SJSA1 (cell line): ENCODE results near the gene TSPY1. TPM values are rescaled to one million over a fixed set of nuclear protein-coding genes. Genes with fewer than 3 reads are reported as not detected.
"Not testable (repeated sequence)": the region's sequence is repeated elsewhere in the genome, so short reads cannot be mapped to it uniquely, and the experiment has no call there.

Experiments
- DNase-seq, 2 experiments: peaks; one replicate each; pipeline ENCODE4 v3.0.0-alpha.2; 2015 to 2020; ENCODE audit warnings: low spot score in 2 of 2, low read depth in 1 of 2
- H3K27ac ChIP-seq: fragments of 250-450 bp; sonication (Bioruptor Pico); 2 replicates; pipeline ENCODE4 v1.5.1; 2020; ENCODE audit warnings: mild to moderate bottlenecking, moderate library complexity
- H3K27me3 ChIP-seq: fragments of 250-450 bp; sonication (Bioruptor Pico); replicated peaks from 2 replicates; pipeline ENCODE4 v1.5.1; 2020; ENCODE audit warnings: mild to moderate bottlenecking, moderate library complexity
- H3K36me3 ChIP-seq: fragments of 250-450 bp; sonication (Bioruptor Pico); 2 replicates; pipeline ENCODE4 v1.5.1; 2020; ENCODE audit warnings: mild to moderate bottlenecking
- H3K4me1 ChIP-seq: fragments of 250-450 bp; sonication (Bioruptor Pico); replicated peaks from 2 replicates; pipeline ENCODE4 v1.6.1; 2021; ENCODE audit warnings: mild to moderate bottlenecking
- H3K4me3 ChIP-seq: fragments of 250-450 bp; sonication (Bioruptor Pico); 2 replicates; pipeline ENCODE4 v1.5.1; 2020; ENCODE audit warnings: mild to moderate bottlenecking
- H3K9me3 ChIP-seq: fragments of 250-450 bp; sonication (Bioruptor Pico); replicated peaks from 2 replicates; pipeline ENCODE4 v1.5.1; 2020; ENCODE audit warnings: mild to moderate bottlenecking
- total RNA-seq: library from RNA; depleted of rRNA; stranded (reverse); fragments of >200 nt; shearing (Covaris generic); gene quantifications from 2 replicates; pipeline ENCODE4 v1.2.3, GENCODE V29; 2014; rRNA removed

Gene TSPY1, protein sequence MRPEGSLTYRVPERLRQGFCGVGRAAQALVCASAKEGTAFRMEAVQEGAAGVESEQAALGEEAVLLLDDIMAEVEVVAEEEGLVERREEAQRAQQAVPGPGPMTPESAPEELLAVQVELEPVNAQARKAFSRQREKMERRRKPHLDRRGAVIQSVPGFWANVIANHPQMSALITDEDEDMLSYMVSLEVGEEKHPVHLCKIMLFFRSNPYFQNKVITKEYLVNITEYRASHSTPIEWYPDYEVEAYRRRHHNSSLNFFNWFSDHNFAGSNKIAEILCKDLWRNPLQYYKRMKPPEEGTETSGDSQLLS
- total RNA-seq = 0.32 TPM in 1 of 2 replicates, not detected in the other

DNA sequence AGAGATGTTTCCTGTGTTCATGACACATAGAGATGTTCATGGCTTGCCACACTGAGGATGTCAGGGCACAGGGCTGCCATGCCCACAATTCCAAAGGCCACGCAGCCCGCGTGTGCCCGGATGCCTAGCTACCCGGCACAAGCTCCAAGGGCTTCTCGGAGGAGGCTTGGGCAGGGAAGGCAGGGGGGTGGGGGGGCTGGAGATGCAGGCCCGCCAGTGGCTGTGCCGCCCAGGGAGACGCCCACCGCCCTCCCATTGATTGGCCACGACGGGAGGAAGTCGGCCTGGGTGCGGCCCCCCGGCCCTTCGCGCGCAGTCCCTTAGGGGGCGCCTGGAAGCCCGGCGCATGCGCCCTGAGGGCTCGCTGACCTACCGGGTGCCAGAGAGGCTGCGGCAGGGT is at the start of gene TSPY1:
TSS of gene TSPY1 (plus strand) at position 301 of the 400 bp plus-strand sequence. CDS start at position 347, 46 bp downstream.
- DNase-seq, H3K9me3 ChIP-seq: not testable (repeated sequence)

DNA sequence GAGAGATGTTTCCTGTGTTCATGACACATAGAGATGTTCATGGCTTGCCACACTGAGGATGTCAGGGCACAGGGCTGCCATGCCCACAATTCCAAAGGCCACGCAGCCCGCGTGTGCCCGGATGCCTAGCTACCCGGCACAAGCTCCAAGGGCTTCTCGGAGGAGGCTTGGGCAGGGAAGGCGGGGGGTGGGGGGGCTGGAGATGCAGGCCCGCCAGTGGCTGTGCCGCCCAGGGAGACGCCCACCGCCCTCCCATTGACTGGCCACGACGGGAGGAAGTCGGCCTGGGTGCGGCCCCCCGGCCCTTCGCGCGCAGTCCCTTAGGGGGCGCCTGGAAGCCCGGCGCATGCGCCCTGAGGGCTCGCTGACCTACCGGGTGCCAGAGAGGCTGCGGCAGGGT is 20.2 kb downstream of the TSPY1 start, which contains the start of gene TSPY9:
TSS of gene TSPY9 (plus strand) at position 301 of the 400 bp plus-strand sequence. CDS start at position 347, 46 bp downstream.
- H3K9me3 ChIP-seq, H3K27me3 ChIP-seq, H3K27ac ChIP-seq, H3K4me3 ChIP-seq, DNase-seq, H3K4me1 ChIP-seq, H3K36me3 ChIP-seq: not testable (repeated sequence)

More for the DNA sequence above, at the start of gene TSPY1:
- H3K36me3 ChIP-seq, H3K27ac ChIP-seq, H3K4me3 ChIP-seq, H3K4me1 ChIP-seq, H3K27me3 ChIP-seq: not testable (repeated sequence)

DNA sequence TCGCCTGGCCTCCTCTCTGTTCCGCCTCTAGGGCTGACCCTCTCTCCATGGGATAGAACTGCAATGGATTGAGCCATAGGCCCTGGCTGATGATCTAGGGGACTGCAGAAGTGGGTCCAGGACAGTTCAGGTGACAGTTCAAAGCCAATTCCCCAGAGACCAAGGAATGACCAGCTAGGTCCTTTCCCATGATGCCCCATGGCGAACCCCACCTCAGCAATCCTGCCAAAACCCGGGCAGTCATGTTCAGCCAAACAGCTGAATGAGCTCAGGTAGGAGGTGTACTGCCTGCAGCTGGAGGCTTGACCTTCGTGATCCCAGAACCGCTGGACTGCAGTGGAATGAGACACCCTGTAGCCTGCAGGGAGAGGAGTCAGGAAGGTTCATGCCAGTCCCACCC is 37.6 kb downstream of the TSPY1 start:
- peak in 1 of 2 experiments; percentile 44 for DNase-seq
- H3K4me1 ChIP-seq, H3K27me3 ChIP-seq, H3K36me3 ChIP-seq, H3K4me3 ChIP-seq, H3K9me3 ChIP-seq, H3K27ac ChIP-seq: not testable (repeated sequence)

DNA sequence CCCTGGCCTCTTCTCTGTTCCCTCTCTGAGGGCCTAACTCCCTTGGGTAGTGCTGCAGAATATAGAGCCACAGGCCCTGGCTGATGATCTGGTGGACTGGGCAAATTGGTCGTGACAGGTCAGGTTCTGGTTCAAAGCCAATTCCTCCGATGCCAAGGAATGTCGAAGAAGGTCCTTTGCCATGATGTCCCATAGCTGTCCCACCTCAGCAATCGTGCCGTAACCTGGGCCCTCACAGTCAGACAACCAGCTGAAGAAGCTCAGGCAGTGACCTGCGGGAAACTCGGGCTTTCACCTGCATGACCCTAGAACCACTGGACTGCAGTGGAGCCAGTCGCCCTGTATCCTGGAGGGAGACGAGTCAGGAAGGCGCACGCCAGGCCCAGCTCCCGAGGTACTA is 49.5 kb downstream of the TSPY1 start:
- not testable (repeated sequence) for H3K4me3 ChIP-seq, H3K9me3 ChIP-seq, H3K36me3 ChIP-seq, H3K4me1 ChIP-seq, H3K27ac ChIP-seq, H3K27me3 ChIP-seq
- peak in 1 of 2 experiments; percentile 47 for DNase-seq

Other genes with a start within 250 kb of the TSPY1 start
- gene TSPY4, start 129.5 kb upstream of the TSPY1 start, total RNA-seq = 0.42 TPM in 1 of 2 replicates, not detected in the other
- not detected in 2 replicates for gene TSPY8, start 109.2 kb upstream of the TSPY1 start, total RNA-seq
- not detected in 2 replicates for gene TSPY3, start 68.5 kb upstream of the TSPY1 start, total RNA-seq
- gene TSPY9, start 20.3 kb downstream of the TSPY1 start, total RNA-seq = not detected in 2 replicates
- not detected in 2 replicates for gene TSPY10, start 60.9 kb downstream of the TSPY1 start, total RNA-seq